ENCODE results near the gene AQP12B. TPM values are rescaled to one million over a fixed set of nuclear protein-coding genes. Genes with fewer than 3 reads are reported as not detected.

AQP12B gene
- total and polyA plus RNA-seq, 3 donors from 2014 or later, result not detected

DNA sequence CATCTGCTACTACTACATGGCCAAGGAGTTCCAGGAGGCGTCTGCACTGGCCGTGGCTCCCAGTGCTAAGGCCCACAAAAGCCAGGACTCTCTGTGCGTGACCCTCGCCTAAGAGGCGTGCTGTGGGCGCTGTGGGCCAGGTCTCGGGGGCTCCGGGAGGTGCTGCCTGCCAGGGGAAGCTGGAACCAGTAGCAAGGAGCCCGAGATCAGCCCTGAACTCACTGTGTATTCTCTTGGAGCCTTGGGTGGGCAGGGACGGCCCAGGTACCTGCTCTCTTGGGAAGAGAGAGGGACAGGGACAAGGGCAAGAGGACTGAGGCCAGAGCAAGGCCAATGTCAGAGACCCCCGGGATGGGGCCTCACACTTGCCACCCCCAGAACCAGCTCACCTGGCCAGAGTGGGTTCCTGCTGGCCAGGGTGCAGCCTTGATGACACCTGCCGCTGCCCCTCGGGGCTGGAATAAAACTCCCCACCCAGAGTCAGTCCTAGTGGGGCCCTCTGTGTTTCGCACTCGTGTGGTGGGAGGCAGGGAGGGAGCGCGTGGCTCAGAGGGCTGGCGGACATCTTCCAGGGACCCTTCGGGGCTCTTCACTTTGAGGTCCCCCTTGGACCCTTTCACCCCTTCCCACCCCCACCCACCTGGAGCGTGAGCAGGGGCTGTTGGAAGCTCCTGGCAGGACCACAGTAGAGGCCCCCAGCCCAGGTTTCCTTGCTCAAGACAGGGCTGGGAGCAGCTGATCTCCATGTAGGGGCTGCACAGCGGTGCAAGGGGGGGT, 51.7 kb downstream of the AQP12B start:
- Histone ChIP-seq H3K36me3 (ENCODE audit: low read depth, missing control alignments) (no peaks in the 10 kb centered on the region), H3K4me3 (no peak overlapping the region), H3K27me3 (no peaks in the 10 kb centered on the region), H3K4me1 (peaks cover 4% of the 10 kb centered on the region), H3K9me3 (no peaks in the 10 kb centered on the region), H3K27ac (no peak overlapping the region)
- TF ChIP-seq CTCF (IDR thresholded peaks at IDR 0.05), result no peak
- no peak for TF ChIP-seq POLR2A (IDR thresholded peaks at IDR 0.05)
- intact Hi-C loops (cut with DNase I; ENCODE audit: low total_unique reads), result no loop called here
- DNase-seq, result no peak
- WGBS, 2 donors, result 92 to 97% methylated on average over 13 to 21 of the region's 21 CpGs

DNA sequence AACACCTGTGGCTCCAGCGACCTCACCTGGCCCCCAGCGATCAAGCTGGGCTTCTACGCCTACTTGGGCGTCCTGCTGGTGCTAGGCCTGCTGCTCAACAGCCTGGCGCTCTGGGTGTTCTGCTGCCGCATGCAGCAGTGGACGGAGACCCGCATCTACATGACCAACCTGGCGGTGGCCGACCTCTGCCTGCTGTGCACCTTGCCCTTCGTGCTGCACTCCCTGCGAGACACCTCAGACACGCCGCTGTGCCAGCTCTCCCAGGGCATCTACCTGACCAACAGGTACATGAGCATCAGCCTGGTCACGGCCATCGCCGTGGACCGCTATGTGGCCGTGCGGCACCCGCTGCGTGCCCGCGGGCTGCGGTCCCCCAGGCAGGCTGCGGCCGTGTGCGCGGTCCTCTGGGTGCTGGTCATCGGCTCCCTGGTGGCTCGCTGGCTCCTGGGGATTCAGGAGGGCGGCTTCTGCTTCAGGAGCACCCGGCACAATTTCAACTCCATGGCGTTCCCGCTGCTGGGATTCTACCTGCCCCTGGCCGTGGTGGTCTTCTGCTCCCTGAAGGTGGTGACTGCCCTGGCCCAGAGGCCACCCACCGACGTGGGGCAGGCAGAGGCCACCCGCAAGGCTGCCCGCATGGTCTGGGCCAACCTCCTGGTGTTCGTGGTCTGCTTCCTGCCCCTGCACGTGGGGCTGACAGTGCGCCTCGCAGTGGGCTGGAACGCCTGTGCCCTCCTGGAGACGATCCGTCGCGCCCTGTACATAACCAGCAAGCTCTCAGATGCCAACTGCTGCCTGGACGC, 52.5 kb downstream of the AQP12B start:
- Histone ChIP-seq H3K27ac (no peak overlapping the region), H3K27me3 (no peaks in the 10 kb centered on the region), H3K4me1 (peaks cover 4% of the 10 kb centered on the region), H3K4me3 (no peak overlapping the region), H3K9me3 (no peaks in the 10 kb centered on the region), H3K36me3 (ENCODE audit: low read depth, missing control alignments) (no peaks in the 10 kb centered on the region)
- intact Hi-C loops (cut with DNase I; ENCODE audit: low total_unique reads), result no loop called here
- no peak for DNase-seq
- no peak for TF ChIP-seq CTCF (IDR thresholded peaks at IDR 0.05)
- no peak for TF ChIP-seq POLR2A (IDR thresholded peaks at IDR 0.05)
- 97 to 100% methylated on average over 2 to 50 of the region's 50 CpGs for WGBS, 2 donors

DNA sequence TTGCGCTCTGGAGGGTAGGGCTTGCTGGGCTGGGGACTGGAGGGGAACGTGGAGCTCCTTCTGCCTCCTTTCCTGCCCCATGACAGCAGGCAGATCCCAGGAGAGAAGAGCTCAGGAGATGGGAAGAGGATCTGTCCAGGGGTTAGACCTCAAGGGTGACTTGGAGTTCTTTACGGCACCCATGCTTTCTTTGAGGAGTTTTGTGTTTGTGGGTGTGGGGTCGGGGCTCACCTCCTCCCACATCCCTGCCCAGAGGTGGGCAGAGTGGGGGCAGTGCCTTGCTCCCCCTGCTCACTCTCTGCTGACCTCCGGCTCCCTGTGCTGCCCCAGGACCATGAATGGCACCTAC, 53.1 kb downstream of the AQP12B start:
- Histone ChIP-seq H3K4me1 (peaks cover 4% of the 10 kb centered on the region), H3K27ac (no peak overlapping the region), H3K36me3 (ENCODE audit: low read depth, missing control alignments) (no peaks in the 10 kb centered on the region), H3K9me3 (no peaks in the 10 kb centered on the region), H3K4me3 (no peak overlapping the region), H3K27me3 (no peaks in the 10 kb centered on the region)
- intact Hi-C loops (cut with DNase I; ENCODE audit: low total_unique reads), result no loop called here
- DNase-seq, result no peak
- TF ChIP-seq CTCF (IDR thresholded peaks at IDR 0.05), result no peak
- TF ChIP-seq POLR2A (IDR thresholded peaks at IDR 0.05), result no peak
- 86 to 89% methylated on average over 3 to 5 of the region's 5 CpGs for WGBS, 2 donors

DNA sequence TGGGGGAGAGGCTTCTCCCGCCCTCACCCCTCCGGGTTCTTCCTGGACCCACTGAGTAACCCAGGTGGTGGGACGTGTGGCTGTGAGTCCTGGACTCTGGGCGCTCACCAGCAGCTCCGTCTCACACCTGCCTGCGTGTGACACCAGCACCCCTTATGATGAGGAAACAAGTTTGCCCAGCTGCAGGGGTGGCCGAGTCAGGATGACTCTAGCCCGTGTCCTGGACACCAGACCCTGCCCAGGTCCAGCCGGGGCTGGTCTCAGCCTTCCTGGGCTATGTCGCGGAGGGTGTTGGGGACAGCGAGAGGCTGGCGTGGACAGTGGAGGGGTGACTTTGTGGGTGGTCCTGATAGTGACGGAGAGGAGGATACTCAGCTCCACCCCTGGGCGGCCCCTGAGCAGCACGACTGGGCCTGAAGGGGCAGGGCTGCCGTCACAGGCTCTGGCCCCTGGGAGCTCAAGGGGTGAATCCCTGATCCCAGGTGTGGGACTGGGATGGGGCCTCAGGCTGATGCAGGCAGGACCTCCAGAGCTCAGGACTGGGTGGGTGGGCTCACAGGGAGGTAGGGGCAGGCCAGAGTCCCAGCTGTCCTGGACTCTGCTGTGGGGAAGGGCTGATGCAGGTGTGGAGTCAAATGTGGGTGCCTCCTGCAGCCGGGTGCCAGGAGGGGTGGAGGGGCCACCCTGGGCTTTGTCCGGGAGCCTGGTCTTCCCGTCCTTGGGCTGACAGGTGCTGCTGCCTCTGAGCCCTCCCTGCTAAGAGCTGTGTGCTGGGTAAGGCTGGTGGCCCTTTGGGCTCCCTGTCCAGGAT, 53.7 kb downstream of the AQP12B start:
- Histone ChIP-seq H3K4me1 (peaks cover 4% of the 10 kb centered on the region), H3K27me3 (no peaks in the 10 kb centered on the region), H3K27ac (no peak overlapping the region), H3K9me3 (no peaks in the 10 kb centered on the region), H3K36me3 (ENCODE audit: low read depth, missing control alignments) (no peaks in the 10 kb centered on the region), H3K4me3 (no peak overlapping the region)
- DNase-seq, result no peak
- WGBS, 2 donors, result 60 to 81% methylated on average over 8 to 20 of the region's 20 CpGs
- TF ChIP-seq CTCF (IDR thresholded peaks at IDR 0.05), result no peak
- TF ChIP-seq POLR2A (IDR thresholded peaks at IDR 0.05), result no peak
- intact Hi-C loops (cut with DNase I; ENCODE audit: low total_unique reads), result no loop called here

All from testis (tissue), 3 donors.